Melanocyte of skin (primary cell): ENCODE data around the gene TMEM63B. TPM values are rescaled to one million over a fixed set of nuclear protein-coding genes. Genes with fewer than 3 reads are reported as not detected.

Experiments used
- total RNA-seq, 2 donors: library from RNA; depleted of rRNA; stranded (reverse); fragments of >200 nt; gene quantifications; 2 replicates each; pipeline ENCODE4 v1.2.3, GENCODE V29; 2012

Gene TMEM63B
- total RNA-seq, result 10 to 100 TPM; 46.0 to 55.7 TPM

DNA sequence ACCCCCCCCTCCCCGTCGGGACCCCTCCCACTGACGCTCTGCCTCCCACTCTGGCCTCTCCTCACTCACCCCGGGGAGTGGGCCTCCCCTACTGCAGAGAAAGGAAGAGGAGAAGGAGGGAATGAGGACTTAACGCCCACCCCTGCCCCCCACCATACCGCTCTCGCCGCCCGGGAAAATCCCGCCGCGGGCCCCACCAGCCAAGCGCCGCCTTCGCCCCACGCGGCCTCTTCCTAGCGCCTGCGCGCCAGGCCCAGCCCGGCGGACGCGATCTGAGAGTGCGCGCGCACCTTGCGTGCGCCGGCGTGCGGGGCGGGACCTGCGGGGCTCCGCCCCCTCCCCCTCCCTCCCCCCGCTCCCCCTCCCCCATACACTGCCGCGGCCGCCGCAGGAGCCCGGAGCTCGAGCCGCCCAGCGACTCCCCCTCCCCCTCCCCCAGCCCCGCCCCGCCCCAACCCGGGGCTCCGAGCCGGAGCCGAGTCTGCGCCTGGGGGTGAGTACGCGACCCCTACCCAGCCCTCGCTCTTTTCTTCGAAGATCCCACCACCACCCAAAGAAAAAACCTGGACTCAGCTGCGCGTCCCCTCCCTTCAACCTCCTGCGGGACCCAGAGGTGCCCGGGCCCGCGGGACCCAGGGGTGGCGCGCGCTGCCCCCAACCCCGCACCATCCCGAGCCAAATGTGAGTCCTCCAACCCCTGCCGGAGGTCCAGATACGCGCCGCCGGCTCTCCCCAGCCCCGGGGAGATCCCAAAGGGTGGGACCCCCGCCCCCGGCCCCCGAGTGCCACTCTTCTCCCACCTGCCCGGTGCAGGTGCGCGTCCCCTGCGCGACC lies at the start of gene TMEM63B, which contains the start of gene MRPL14:
TSS of gene TMEM63B (plus strand) at position 369 of the 834 bp plus-strand sequence. CDS start 7,031 bp downstream, outside the sequence.
TSS of gene MRPL14 (minus strand) at position 267 of the 834 bp plus-strand sequence. CDS start 10,841 bp downstream, outside the sequence.

DNA sequence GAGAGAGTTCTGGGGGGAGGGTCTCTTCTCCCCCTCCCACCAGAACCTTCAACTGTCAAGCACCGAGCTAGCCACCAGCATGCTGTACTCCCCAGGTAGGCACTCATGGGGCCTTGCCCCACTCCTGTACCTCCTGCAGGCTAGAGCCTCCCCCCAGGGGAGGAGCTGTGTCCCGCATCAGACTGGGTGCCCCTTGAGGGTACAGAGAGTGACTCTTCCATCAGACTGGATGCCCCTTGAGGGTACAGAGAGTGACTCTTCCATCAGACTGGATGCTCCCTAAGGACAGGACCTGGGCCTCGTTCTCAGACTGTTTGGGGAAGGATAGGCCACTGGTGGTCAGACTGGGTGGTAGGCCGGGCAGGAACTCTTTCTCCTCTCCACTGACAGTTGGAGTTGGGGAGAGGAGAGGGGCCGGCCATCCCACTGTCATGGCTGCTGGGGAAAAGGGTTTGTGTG lies 31.4 kb downstream of the TMEM63B start, which contains the start of gene CAPN11:
TSS of gene CAPN11 (plus strand) at position 51 of the 459 bp plus-strand sequence. CDS start at position 80, 29 bp downstream.

Other genes with a start within 250 kb of the TMEM63B start
- gene MRPL14, start 102 bp upstream of the TMEM63B start, total RNA-seq, result 10 to 100 TPM; 32.3 to 53.9 TPM
- gene CAPN11, start 31.3 kb downstream of the TMEM63B start, total RNA-seq, result not detected
- not detected for gene MYMX, start 89.4 kb downstream of the TMEM63B start, total RNA-seq
- 10 to 100 TPM in 1 of 2 donors, 1 to 10 TPM in 1; 5.2 to 18.3 TPM for gene SLC29A1, start 96.0 kb downstream of the TMEM63B start, total RNA-seq
- gene HSP90AB1, start 119.5 kb downstream of the TMEM63B start, total RNA-seq, result 1,000 to 10,000 TPM in 1 of 2 donors, 100 to 1,000 TPM in 1; 776 to 1,328 TPM
- 100 to 1,000 TPM; 113 to 150 TPM for gene SLC35B2, start 130.0 kb downstream of the TMEM63B start, total RNA-seq
- 10 to 100 TPM; 13.3 to 23.7 TPM for gene NFKBIE, start 138.0 kb downstream of the TMEM63B start, total RNA-seq
- not detected for gene TMEM151B, start 142.9 kb downstream of the TMEM63B start, total RNA-seq
- 10 to 100 TPM; 14.5 to 21.6 TPM for gene AARS2, start 185.8 kb downstream of the TMEM63B start, total RNA-seq
- gene SPATS1, start 215.1 kb downstream of the TMEM63B start, total RNA-seq, result not detected